Measurements from ENCODE around the gene GFI1B.

DNA sequence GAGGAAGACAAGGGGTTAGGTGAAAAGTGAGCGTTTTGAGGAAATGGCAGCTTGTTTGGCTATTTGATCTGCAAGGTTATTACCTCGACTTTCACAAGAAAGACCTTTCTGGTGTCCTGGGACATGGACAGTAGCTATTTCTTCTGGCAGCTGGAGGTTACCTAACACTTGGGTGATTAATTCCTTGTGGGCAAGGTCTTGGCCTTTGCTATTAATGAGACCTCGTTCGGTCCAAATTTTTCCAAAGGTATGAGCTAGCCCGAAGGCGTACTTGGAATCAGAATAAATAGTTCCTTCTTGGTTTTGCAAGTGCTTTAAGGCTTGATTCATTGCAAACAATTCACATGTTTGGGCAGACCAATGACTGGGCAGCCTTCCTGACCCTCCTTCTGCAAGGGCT is 57.2 kb downstream of the GFI1B start:
- TF ChIP-seq JUND (IDR thresholded peaks at IDR 0.05) (no peak), EGR1 (IDR thresholded peaks at IDR 0.05; ENCODE audit: low read depth in 2 of 2) (no peak), RAD21 (IDR thresholded peaks at IDR 0.05) (no peak), RXRA (IDR thresholded peaks at IDR 0.05) (no peak), SP1 (IDR thresholded peaks at IDR 0.05) (no peak), ZBTB33 (IDR thresholded peaks at IDR 0.05) (no peak)
- TF ChIP-seq, protein P1, sequence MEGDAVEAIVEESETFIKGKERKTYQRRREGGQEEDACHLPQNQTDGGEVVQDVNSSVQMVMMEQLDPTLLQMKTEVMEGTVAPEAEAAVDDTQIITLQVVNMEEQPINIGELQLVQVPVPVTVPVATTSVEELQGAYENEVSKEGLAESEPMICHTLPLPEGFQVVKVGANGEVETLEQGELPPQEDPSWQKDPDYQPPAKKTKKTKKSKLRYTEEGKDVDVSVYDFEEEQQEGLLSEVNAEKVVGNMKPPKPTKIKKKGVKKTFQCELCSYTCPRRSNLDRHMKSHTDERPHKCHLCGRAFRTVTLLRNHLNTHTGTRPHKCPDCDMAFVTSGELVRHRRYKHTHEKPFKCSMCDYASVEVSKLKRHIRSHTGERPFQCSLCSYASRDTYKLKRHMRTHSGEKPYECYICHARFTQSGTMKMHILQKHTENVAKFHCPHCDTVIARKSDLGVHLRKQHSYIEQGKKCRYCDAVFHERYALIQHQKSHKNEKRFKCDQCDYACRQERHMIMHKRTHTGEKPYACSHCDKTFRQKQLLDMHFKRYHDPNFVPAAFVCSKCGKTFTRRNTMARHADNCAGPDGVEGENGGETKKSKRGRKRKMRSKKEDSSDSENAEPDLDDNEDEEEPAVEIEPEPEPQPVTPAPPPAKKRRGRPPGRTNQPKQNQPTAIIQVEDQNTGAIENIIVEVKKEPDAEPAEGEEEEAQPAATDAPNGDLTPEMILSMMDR (IDR thresholded peaks at IDR 0.05; ENCODE audit: low read depth, low read length, missing input control), result no peak
- TF ChIP-seq, protein P2, sequence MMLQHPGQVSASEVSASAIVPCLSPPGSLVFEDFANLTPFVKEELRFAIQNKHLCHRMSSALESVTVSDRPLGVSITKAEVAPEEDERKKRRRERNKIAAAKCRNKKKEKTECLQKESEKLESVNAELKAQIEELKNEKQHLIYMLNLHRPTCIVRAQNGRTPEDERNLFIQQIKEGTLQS (IDR thresholded peaks at IDR 0.05), result no peak
- TF ChIP-seq, protein P3, sequence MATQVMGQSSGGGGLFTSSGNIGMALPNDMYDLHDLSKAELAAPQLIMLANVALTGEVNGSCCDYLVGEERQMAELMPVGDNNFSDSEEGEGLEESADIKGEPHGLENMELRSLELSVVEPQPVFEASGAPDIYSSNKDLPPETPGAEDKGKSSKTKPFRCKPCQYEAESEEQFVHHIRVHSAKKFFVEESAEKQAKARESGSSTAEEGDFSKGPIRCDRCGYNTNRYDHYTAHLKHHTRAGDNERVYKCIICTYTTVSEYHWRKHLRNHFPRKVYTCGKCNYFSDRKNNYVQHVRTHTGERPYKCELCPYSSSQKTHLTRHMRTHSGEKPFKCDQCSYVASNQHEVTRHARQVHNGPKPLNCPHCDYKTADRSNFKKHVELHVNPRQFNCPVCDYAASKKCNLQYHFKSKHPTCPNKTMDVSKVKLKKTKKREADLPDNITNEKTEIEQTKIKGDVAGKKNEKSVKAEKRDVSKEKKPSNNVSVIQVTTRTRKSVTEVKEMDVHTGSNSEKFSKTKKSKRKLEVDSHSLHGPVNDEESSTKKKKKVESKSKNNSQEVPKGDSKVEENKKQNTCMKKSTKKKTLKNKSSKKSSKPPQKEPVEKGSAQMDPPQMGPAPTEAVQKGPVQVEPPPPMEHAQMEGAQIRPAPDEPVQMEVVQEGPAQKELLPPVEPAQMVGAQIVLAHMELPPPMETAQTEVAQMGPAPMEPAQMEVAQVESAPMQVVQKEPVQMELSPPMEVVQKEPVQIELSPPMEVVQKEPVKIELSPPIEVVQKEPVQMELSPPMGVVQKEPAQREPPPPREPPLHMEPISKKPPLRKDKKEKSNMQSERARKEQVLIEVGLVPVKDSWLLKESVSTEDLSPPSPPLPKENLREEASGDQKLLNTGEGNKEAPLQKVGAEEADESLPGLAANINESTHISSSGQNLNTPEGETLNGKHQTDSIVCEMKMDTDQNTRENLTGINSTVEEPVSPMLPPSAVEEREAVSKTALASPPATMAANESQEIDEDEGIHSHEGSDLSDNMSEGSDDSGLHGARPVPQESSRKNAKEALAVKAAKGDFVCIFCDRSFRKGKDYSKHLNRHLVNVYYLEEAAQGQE (IDR thresholded peaks at IDR 0.05), result no peak
